ENCODE data around the gene LRRC8D. TPM values are rescaled to one million over a fixed set of nuclear protein-coding genes. Genes with fewer than 3 reads are reported as not detected.
"Not testable (repeated sequence)": the region's sequence is repeated elsewhere in the genome, so short reads cannot be mapped to it uniquely, and the experiment has no call there.

Gene LRRC8D
- total RNA-seq, 4 donors from 2014 or later, result 8.7 to 19.1 (median 10.9) TPM

GRCh38 chr1:89919174-89919573, 98.3 kb downstream of the LRRC8D start:
- intact Hi-C loops (cut with DNase I), result no loop called here
- H3K9me3 ChIP-seq, result peaks cover 0 to 6% (median 0%) of the 10 kb centered on the region in 3 donors
- TF ChIP-seq POLR2A (IDR thresholded peaks at IDR 0.05) (no peak), CTCF (IDR thresholded peaks at IDR 0.05) (no peak)
- H3K4me1 ChIP-seq, result peaks cover 0 to 20% (median 0%) of the 10 kb centered on the region in 3 donors
- H3K4me3 ChIP-seq, result no peak overlapping the region
- H3K27ac ChIP-seq, result no peak overlapping the region
- no peak for DNase-seq
- H3K27me3 ChIP-seq, result peaks cover 0 to 7% (median 0%) of the 10 kb centered on the region in 4 donors
- H3K36me3 ChIP-seq, result peaks cover 0 to 4% (median 0%) of the 10 kb centered on the region in 3 donors

- Histone ChIP-seq H3K4me1 (peaks cover 0 to 20% (median 0%) of the 10 kb centered on the region in 3 donors), H3K36me3 (peaks cover 0 to 4% (median 0%) of the 10 kb centered on the region in 3 donors), H3K4me3 (no peak overlapping the region), H3K27me3 (peaks cover 0 to 7% (median 0%) of the 10 kb centered on the region in 4 donors), H3K9me3 (peaks cover 0 to 6% (median 0%) of the 10 kb centered on the region in 3 donors), H3K27ac (no peak overlapping the region)
- DNase-seq, result no peak
- TF ChIP-seq POLR2A (IDR thresholded peaks at IDR 0.05), result no peak
- TF ChIP-seq CTCF (IDR thresholded peaks at IDR 0.05), result no peak
- intact Hi-C loops (cut with DNase I), result no loop called here
- WGBS, 2 donors, result 86 to 98% methylated on average over 2 of the region's 2 CpGs
Measured at GRCh38 chr1:89922911-89923310, 102.1 kb downstream of the LRRC8D start.

GRCh38 chr1:89923517-89923916, 102.7 kb downstream of the LRRC8D start:
- intact Hi-C loops (cut with DNase I), result no loop called here
- peaks cover 0 to 7% (median 0%) of the 10 kb centered on the region in 4 donors for H3K27me3 ChIP-seq
- peaks cover 0 to 4% (median 0%) of the 10 kb centered on the region in 3 donors for H3K36me3 ChIP-seq
- WGBS, 2 donors, result 91 to 97% methylated on average over 3 of the region's 3 CpGs
- peaks cover 0 to 6% (median 0%) of the 10 kb centered on the region in 3 donors for H3K9me3 ChIP-seq
- TF ChIP-seq POLR2A (IDR thresholded peaks at IDR 0.05) (no peak), CTCF (IDR thresholded peaks at IDR 0.05) (no peak)
- no peak for DNase-seq
- peaks cover 0 to 14% (median 0%) of the 10 kb centered on the region in 3 donors for H3K4me1 ChIP-seq
- no peak overlapping the region for H3K27ac ChIP-seq
- H3K4me3 ChIP-seq, result no peak overlapping the region

- 90 to 100% methylated on average over 1 of the region's 1 CpG for WGBS, 2 donors
- not testable (repeated sequence) for H3K27ac ChIP-seq
Measured at GRCh38 chr1:89924075-89924474, 103.2 kb downstream of the LRRC8D start.

GRCh38 chr1:89927049-89927448, 106.2 kb downstream of the LRRC8D start:
- no peaks in the 10 kb centered on the region for H3K4me1 ChIP-seq
- no peak overlapping the region for H3K27ac ChIP-seq
- H3K36me3 ChIP-seq, result peaks cover 0 to 4% (median 0%) of the 10 kb centered on the region in 3 donors
- whole genome bisulfite sequencing, 2 donors, result 74 to 85% methylated on average over 5 of the region's 5 CpGs
- no peak for DNase-seq
- intact Hi-C loops (cut with DNase I), result no loop called here
- H3K27me3 ChIP-seq, result no peaks in the 10 kb centered on the region
- H3K9me3 ChIP-seq, result peaks cover 0 to 6% (median 0%) of the 10 kb centered on the region in 3 donors
- no peak overlapping the region for H3K4me3 ChIP-seq
- TF ChIP-seq POLR2A (IDR thresholded peaks at IDR 0.05), result no peak
- TF ChIP-seq CTCF (IDR thresholded peaks at IDR 0.05), result no peak

More at GRCh38 chr1:89924075-89924474, 103.2 kb downstream of the LRRC8D start:
- H3K4me1 ChIP-seq; H3K4me3 ChIP-seq; intact Hi-C loops (cut with DNase I); H3K27me3 ChIP-seq; DNase-seq; H3K36me3 ChIP-seq; H3K9me3 ChIP-seq: not testable (repeated sequence)

GRCh38 chr1:89927478-89927877, 106.6 kb downstream of the LRRC8D start:
- WGBS, 2 donors, result 81 to 82% methylated on average over 1 of the region's 1 CpG
- Histone ChIP-seq H3K36me3 (peaks cover 0 to 4% (median 0%) of the 10 kb centered on the region in 3 donors), H3K27ac (no peak overlapping the region), H3K27me3 (no peaks in the 10 kb centered on the region), H3K4me1 (no peaks in the 10 kb centered on the region), H3K9me3 (peaks cover 0 to 6% (median 0%) of the 10 kb centered on the region in 3 donors), H3K4me3 (no peak overlapping the region)
- DNase-seq, result no peak
- intact Hi-C loops (cut with DNase I), result no loop called here
- TF ChIP-seq CTCF (IDR thresholded peaks at IDR 0.05) (no peak), POLR2A (IDR thresholded peaks at IDR 0.05) (no peak)

Data from esophagus squamous epithelium (tissue), 5 donors.